Measurements from ENCODE around the gene RNF166. TPM values are rescaled to one million over a fixed set of nuclear protein-coding genes. Genes with fewer than 3 reads are reported as not detected.
A peak's percentile ranks its signal among the peaks of the same experiment; 100 is the strongest.

Gene RNF166
- total RNA-seq, 1 donor from 2014 or later: 74.2 TPM

GRCh38 chr16:88720396-88720970 lies 14.3 kb upstream of the RNF166 start:
- Mint-ChIP-seq H3K4me3 (ENCODE audit: unreplicated experiment) (no peak overlapping the region), H3K27ac (ENCODE audit: unreplicated experiment) (no peak overlapping the region), H3K36me3 (ENCODE audit: low read depth, unreplicated experiment) (peaks cover 9% of the 10 kb centered on the region), H3K4me1 (ENCODE audit: unreplicated experiment) (no peaks in the 10 kb centered on the region), H3K27me3 (ENCODE audit: unreplicated experiment) (peaks cover 14% of the 10 kb centered on the region), H3K9me3 (ENCODE audit: unreplicated experiment) (no peaks in the 10 kb centered on the region)
- TF ChIP-seq, protein P1, sequence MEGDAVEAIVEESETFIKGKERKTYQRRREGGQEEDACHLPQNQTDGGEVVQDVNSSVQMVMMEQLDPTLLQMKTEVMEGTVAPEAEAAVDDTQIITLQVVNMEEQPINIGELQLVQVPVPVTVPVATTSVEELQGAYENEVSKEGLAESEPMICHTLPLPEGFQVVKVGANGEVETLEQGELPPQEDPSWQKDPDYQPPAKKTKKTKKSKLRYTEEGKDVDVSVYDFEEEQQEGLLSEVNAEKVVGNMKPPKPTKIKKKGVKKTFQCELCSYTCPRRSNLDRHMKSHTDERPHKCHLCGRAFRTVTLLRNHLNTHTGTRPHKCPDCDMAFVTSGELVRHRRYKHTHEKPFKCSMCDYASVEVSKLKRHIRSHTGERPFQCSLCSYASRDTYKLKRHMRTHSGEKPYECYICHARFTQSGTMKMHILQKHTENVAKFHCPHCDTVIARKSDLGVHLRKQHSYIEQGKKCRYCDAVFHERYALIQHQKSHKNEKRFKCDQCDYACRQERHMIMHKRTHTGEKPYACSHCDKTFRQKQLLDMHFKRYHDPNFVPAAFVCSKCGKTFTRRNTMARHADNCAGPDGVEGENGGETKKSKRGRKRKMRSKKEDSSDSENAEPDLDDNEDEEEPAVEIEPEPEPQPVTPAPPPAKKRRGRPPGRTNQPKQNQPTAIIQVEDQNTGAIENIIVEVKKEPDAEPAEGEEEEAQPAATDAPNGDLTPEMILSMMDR (IDR thresholded peaks at IDR 0.05; ENCODE audit: unreplicated experiment): no peak
- no peak for DNase-seq (ENCODE audit: low spot score)

DNA sequence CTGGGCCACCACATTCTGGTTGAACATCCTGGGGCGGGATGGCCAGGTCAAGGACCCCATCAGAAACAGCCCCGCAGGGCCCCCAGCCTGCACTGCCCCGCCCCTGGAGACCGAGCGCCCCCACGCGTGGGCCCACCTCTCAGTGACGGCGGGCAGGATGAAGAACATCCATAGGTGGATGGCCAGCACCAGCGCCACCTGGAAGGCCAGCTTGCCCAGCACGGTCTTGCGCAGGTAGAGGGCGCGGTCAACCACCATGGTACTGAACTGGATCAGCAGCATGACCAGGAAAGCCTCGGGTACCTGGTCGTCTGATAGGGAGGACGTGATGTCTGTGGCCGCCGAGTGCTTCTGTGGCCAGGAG lies 13.7 kb upstream of the RNF166 start:
- peaks cover 14% of the 10 kb centered on the region for H3K27me3 Mint-ChIP-seq (ENCODE audit: unreplicated experiment)
- H3K4me3 Mint-ChIP-seq (ENCODE audit: unreplicated experiment): no peak overlapping the region
- H3K4me1 Mint-ChIP-seq (ENCODE audit: unreplicated experiment): no peaks in the 10 kb centered on the region
- DNase-seq (ENCODE audit: low spot score): no peak
- H3K27ac Mint-ChIP-seq (ENCODE audit: unreplicated experiment): no peak overlapping the region
- H3K9me3 Mint-ChIP-seq (ENCODE audit: unreplicated experiment): no peaks in the 10 kb centered on the region
- TF ChIP-seq, protein P1 (IDR thresholded peaks at IDR 0.05; ENCODE audit: unreplicated experiment): no peak
- H3K36me3 Mint-ChIP-seq (ENCODE audit: low read depth, unreplicated experiment): peaks cover 12% of the 10 kb centered on the region

GRCh38 chr16:88719267-88719932 lies 13.2 kb upstream of the RNF166 start:
- Mint-ChIP-seq H3K27ac (ENCODE audit: unreplicated experiment) (peak overlapping the region; percentile 67), H3K4me1 (ENCODE audit: unreplicated experiment) (no peaks in the 10 kb centered on the region), H3K4me3 (ENCODE audit: unreplicated experiment) (no peak overlapping the region), H3K27me3 (ENCODE audit: unreplicated experiment) (peaks cover 11% of the 10 kb centered on the region), H3K36me3 (ENCODE audit: low read depth, unreplicated experiment) (peaks cover 12% of the 10 kb centered on the region), H3K9me3 (ENCODE audit: unreplicated experiment) (no peaks in the 10 kb centered on the region)
- TF ChIP-seq, protein P1 (IDR thresholded peaks at IDR 0.05; ENCODE audit: unreplicated experiment): no peak
- DNase-seq (ENCODE audit: low spot score): no peak

- no peaks in the 10 kb centered on the region for H3K9me3 Mint-ChIP-seq (ENCODE audit: unreplicated experiment)
- peaks cover 12% of the 10 kb centered on the region for H3K36me3 Mint-ChIP-seq (ENCODE audit: low read depth, unreplicated experiment)
- H3K27me3 Mint-ChIP-seq (ENCODE audit: unreplicated experiment): peaks cover 11% of the 10 kb centered on the region
- peak overlapping the region; percentile 49 for H3K4me3 Mint-ChIP-seq (ENCODE audit: unreplicated experiment)
- no peaks in the 10 kb centered on the region for H3K4me1 Mint-ChIP-seq (ENCODE audit: unreplicated experiment)
- TF ChIP-seq, protein P1 (IDR thresholded peaks at IDR 0.05; ENCODE audit: unreplicated experiment): no peak
- no peak for DNase-seq (ENCODE audit: low spot score)
- H3K27ac Mint-ChIP-seq (ENCODE audit: unreplicated experiment): no peak overlapping the region
These were observed 12.0 kb upstream of the RNF166 start for GRCh38 chr16:88718178-88718577.

GRCh38 chr16:88716601-88717001 lies 10.4 kb upstream of the RNF166 start:
- DNase-seq (ENCODE audit: low spot score): no peak
- Mint-ChIP-seq H3K4me1 (ENCODE audit: unreplicated experiment) (no peaks in the 10 kb centered on the region), H3K27me3 (ENCODE audit: unreplicated experiment) (peaks cover 12% of the 10 kb centered on the region), H3K27ac (ENCODE audit: unreplicated experiment) (no peak overlapping the region), H3K36me3 (ENCODE audit: low read depth, unreplicated experiment) (peaks cover 14% of the 10 kb centered on the region), H3K4me3 (ENCODE audit: unreplicated experiment) (no peak overlapping the region), H3K9me3 (ENCODE audit: unreplicated experiment) (no peaks in the 10 kb centered on the region)
- TF ChIP-seq, protein P1 (IDR thresholded peaks at IDR 0.05; ENCODE audit: unreplicated experiment): no peak
